GM13976 (cell line): ENCODE measurements around the gene ATG2B.

Experiments
- DNase-seq: peaks from one replicate; pipeline ENCODE4 v3.0.0; 2012; ENCODE audit warnings: low spot score
- CTCF ChIP-seq: IDR thresholded peaks from 2 replicates; pipeline ENCODE4 v1.5.1; 2012; ENCODE audit warnings: borderline replicate concordance, mild to moderate bottlenecking; ENCODE audit not compliant: insufficient read depth; ENCODE audit errors: extremely low read depth, missing control alignments, control extremely low read depth
- in situ Hi-C: fragments of 300-500 bp; cut with MboI; formaldehyde crosslinking; loops from one replicate; pipeline ENCODE4 v1.12.0; 2022; ENCODE audit warnings: low sequenced_read_pairs, mixed read lengths, inconsistent platforms; ENCODE audit not compliant: unreplicated experiment

Gene ATG2B

GRCh38 chr14:96403409-96403808, 40.3 kb upstream of the ATG2B start:
- no peak for DNase-seq
- no peak for TF ChIP-seq CTCF
- in situ Hi-C loops, result no loop called here

GRCh38 chr14:96400495-96400894, 37.4 kb upstream of the ATG2B start:
- no peak for DNase-seq
- in situ Hi-C loops, result no loop called here
- no peak for TF ChIP-seq CTCF

GRCh38 chr14:96399405-96399804, 36.3 kb upstream of the ATG2B start:
- no peak for DNase-seq
- TF ChIP-seq CTCF, result no peak
- in situ Hi-C loops, result no loop called here

GRCh38 chr14:96398921-96399320, 35.8 kb upstream of the ATG2B start:
- no peak for TF ChIP-seq CTCF
- in situ Hi-C loops, result no loop called here
- DNase-seq, result no peak

- TF ChIP-seq CTCF, result no peak
- in situ Hi-C loops, result no loop called here
- DNase-seq, result no peak
Measured at GRCh38 chr14:96398432-96398831, 35.3 kb upstream of the ATG2B start.

- in situ Hi-C loops, result no loop called here
- no peak for TF ChIP-seq CTCF
- no peak for DNase-seq
Measured at GRCh38 chr14:96394047-96394815, 31.1 kb upstream of the ATG2B start.
